Stimulated activated naive CD8-positive, alpha-beta T cell treated with anti-CD3 and anti-CD28 coated beads, Interleukin-15, Interleukin-2, amounts not matched to agents 100 U/mL and 50 U/mL, for 24 hours (primary cell): ENCODE data around the gene KCTD13.
"Not testable (repeated sequence)": the region's sequence is repeated elsewhere in the genome, so short reads cannot be mapped to it uniquely, and the experiment has no call there.

Source experiments
- ATAC-seq: fragments of 150-1000 bp; cut with Tn5 transposase; one replicate; pipeline ENCODE4 v1.10.0; 2021
- DNase-seq: peaks from one replicate; pipeline ENCODE4 v3.0.0; 2021

KCTD13 gene, protein sequence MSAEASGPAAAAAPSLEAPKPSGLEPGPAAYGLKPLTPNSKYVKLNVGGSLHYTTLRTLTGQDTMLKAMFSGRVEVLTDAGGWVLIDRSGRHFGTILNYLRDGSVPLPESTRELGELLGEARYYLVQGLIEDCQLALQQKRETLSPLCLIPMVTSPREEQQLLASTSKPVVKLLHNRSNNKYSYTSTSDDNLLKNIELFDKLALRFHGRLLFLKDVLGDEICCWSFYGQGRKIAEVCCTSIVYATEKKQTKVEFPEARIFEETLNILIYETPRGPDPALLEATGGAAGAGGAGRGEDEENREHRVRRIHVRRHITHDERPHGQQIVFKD

GRCh38 chr16:29925781-29926710, at the start of gene KCTD13:
KCTD13 (minus strand) TSS chr16:29926226; CDS start chr16:29926033, 193 bp downstream.
- ATAC-seq: peak; percentile 95

DNA sequence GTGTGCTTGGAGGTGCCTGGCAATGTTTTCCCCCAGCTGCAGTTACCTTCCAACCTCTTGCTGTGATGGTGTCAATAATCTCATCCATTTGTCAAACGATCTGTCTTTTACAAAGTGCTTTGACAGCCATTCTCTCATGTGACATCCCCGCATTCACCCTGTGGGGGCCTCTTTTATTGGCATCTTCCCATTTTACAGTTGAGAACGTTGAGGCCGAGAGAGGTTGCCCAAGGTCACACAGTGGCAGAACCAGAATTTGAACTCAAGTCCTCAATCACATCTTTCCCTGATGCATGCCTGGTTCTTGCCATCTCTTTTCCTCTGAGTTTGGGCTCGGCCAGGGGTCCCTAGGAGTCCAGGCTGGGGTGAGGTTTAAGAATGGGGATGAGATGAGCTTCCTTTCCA, 49.1 kb upstream of the KCTD13 start:
- ATAC-seq: no peak

More at GRCh38 chr16:29925781-29926710, at the start of gene KCTD13:
- peak; percentile 91 for DNase-seq

GRCh38 chr16:29974291-29975133, 48.5 kb upstream of the KCTD13 start:
- peak; percentile 26 for DNase-seq
- no peak for ATAC-seq

More for the DNA sequence above, 49.1 kb upstream of the KCTD13 start:
- no peak for DNase-seq

- DNase-seq (peak; percentile 98), ATAC-seq (peak; percentile 99)
Observed at GRCh38 chr16:29973384-29974246, 47.6 kb upstream of the KCTD13 start, which contains the start of gene TAOK2. TAOK2 (plus strand) TSS chr16:29973868; CDS start chr16:29977773, 3,905 bp downstream.

GRCh38 chr16:29972992-29973383, 47.0 kb upstream of the KCTD13 start:
- ATAC-seq (no peak), DNase-seq (no peak)

DNA sequence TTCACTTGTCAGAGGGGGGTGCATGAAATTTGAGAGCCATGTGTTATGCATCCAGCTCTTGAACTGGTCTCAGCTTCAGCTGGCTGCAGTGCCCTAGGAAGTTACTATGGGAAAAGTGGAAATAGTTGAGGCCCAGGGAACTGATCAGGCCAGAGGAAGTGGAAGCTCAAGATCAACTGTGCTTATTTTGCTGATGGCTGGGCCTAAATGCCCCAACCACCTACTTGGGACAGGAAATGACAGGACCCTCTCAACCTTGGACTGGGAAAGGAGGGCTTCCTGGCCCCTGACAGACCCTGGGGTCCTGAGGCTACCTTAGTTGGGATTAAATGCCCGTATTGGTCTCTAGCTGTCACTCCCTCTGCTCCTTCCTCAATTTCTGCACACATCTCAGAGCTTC, 46.5 kb upstream of the KCTD13 start:
- DNase-seq (no peak), ATAC-seq (no peak)

- no peak for ATAC-seq
- no peak for DNase-seq
Observed at GRCh38 chr16:29971304-29971703, 45.3 kb upstream of the KCTD13 start.

GRCh38 chr16:29968205-29968604, 42.2 kb upstream of the KCTD13 start:
- ATAC-seq (no peak), DNase-seq (no peak)

- no peak for DNase-seq
- no peak for ATAC-seq
Observed at GRCh38 chr16:29963021-29963743, 37.2 kb upstream of the KCTD13 start.

- ATAC-seq (no peak), DNase-seq (no peak)
Observed at GRCh38 chr16:29962344-29962994, 36.4 kb upstream of the KCTD13 start.

- ATAC-seq (peak; percentile 96), DNase-seq (peak; percentile 95)
Observed at GRCh38 chr16:29961479-29962343, 35.7 kb upstream of the KCTD13 start, which contains the start of gene TMEM219. TMEM219 (plus strand) TSS chr16:29962079; CDS start chr16:29963144, 1,065 bp downstream.

GRCh38 chr16:29961127-29961478, 35.1 kb upstream of the KCTD13 start:
- ATAC-seq (no peak), DNase-seq (no peak)

DNA sequence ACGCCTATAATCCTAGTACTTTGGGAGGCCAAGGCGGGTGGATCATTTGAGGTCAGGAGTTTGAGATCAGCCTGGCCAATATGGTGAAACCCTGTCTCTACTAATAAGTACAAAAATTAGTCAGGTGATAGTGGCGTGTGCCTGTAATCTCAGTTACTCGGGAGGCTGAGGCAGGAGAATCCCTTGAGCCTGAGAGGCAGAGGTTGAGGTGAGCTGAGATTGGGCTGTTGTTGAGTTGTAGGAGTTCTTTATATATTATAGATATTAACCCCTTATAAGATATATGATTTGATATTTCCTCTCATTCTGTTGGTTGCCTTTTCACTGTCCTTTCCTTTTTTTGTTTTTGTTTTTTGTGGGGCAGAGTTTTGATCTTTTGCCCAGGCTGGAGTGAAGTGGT, 33.8 kb upstream of the KCTD13 start:
- not testable (repeated sequence) for ATAC-seq, DNase-seq

DNA sequence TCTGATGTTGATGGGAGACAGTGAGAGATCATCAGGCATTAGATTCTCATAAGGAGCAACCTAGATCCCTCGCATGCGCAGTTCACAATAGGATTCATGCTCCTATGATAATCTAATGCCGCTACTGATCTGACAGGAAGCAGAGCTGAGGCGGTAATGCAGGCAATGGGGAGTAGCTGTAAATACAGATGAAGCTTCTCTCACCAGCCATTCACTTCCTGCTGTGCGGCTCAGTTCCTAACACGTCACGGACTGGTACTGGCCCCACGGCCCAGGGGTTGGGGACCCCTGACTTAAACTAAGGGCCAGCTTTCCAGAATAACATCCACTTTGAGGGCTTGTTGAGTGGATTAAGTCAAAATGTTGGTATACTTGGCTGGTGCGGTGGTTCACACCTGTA, 33.3 kb upstream of the KCTD13 start:
- no peak for ATAC-seq
- no peak for DNase-seq

DNA sequence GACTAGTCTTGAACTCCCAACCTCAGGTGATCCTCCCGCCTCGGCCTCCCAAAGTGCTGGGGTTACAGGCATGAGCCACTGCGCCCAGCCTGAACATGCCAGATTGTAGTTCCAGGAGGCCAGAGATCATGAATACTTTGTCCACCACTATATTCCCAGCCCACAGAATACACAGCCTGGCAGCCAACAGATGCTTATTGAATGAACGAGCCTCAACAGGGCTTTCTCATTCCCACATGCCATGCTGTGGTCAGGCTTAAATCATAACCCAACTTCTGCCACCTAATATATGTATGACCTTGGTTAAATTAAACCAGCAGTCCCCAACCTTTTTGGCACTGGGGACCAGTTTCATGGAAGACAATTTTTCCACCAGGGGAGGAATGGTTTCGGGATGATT, 32.7 kb upstream of the KCTD13 start:
- DNase-seq (no peak), ATAC-seq (no peak)

GRCh38 chr16:29951625-29952365, 25.8 kb upstream of the KCTD13 start:
- DNase-seq (no peak), ATAC-seq (no peak)

DNA sequence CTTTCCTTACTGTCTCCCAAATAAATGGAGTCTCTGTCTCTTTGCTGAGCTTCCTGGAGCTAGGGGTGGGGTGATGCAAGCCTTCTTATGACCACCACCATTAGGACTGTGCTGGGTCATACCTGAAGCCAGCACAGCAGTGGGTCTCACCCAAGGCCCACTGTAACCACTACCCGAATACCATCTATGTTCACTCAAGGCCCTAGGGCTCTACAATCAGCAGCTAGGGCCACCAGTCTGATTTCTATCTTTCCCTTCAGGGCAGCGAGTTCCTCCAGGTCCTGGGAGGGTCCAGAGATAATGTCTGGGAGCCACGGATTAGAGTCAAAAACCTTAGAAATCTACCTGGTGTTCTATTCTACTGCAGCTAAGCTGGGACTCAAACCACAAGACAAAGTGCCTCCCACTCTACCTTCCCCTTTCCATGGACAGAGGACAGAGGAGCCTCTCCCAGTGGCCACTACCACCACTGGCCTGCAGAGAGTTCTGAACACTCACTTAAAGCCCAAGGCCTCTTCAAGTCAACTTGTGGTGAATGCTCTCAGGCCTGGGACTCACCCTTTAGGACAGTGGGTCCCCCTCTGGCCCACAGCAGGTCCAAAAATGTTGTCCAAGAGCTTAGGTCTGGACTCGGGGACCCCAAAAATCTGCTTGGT, 24.9 kb upstream of the KCTD13 start:
- no peak for ATAC-seq
- DNase-seq: no peak

- ATAC-seq (no peak), DNase-seq (no peak)
Observed at GRCh38 chr16:29947897-29948296, 21.9 kb upstream of the KCTD13 start.
